IMR-90 (cell line): Measurements from ENCODE around the gene NDUFB10. TPM values are rescaled to one million over a fixed set of nuclear protein-coding genes. Genes with fewer than 3 reads are reported as not detected.

Source experiments
- ATAC-seq: fragments of 200-7000 bp; cut with Tn5 transposase; 2 replicates; pipeline ENCODE4 v1.9.1; 2020; ENCODE audit warnings: low read depth, mild to moderate bottlenecking, moderate library complexity
- BruUV-seq: library from RNA; stranded (reverse); fragments of 400-500 nt; replicated peaks from 2 replicates; lab custom pipeline; 2021; lab: Mats Ljungman, UMichigan
- CTCF ChIA-PET: fragments of 300-600 bp; formaldehyde crosslinking; extraction: SDS; loops from one replicate; lab custom pipeline; 2021; ENCODE audit warnings: antibody characterized with exemption; lab: Yijun Ruan, JAX
- POLR2A ChIA-PET: fragments of 300-600 bp; sonication (Branson Sonifier 250); formaldehyde crosslinking; loops from one replicate; lab custom pipeline; 2022; ENCODE audit warnings: antibody characterized with exemption; ENCODE audit not compliant: unreplicated experiment; lab: Charles Lee
- DNase-seq: peaks from one replicate; pipeline ENCODE4 v3.0.0; 2013
- H2AFZ ChIP-seq: replicated peaks from 2 replicates; pipeline ENCODE3; 2013; ENCODE audit warnings: low read length, mild to moderate bottlenecking; ENCODE audit not compliant: poor library complexity
- H2AK5ac ChIP-seq: 2 replicates; pipeline ENCODE4 v1.6.1; 2013; ENCODE audit warnings: low read depth, low read length, inconsistent platforms
- H2AK9ac ChIP-seq: replicated peaks from 2 replicates; pipeline ENCODE3; 2013; ENCODE audit warnings: mild to moderate bottlenecking, low read depth, low read length, moderate library complexity; ENCODE audit not compliant: poor library complexity
- H2BK120ac ChIP-seq: 2 replicates; pipeline ENCODE4 v1.6.1; 2013; ENCODE audit warnings: low read depth, low read length, inconsistent platforms
- H2BK15ac ChIP-seq: 3 replicates; pipeline ENCODE4 v1.6.1; 2013; ENCODE audit warnings: low read depth, low read length, inconsistent platforms
- H2BK20ac ChIP-seq: 2 replicates; pipeline ENCODE4 v1.6.1; 2013; ENCODE audit warnings: low read depth, mild to moderate bottlenecking, inconsistent platforms, low read length, moderate library complexity
- H2BK5ac ChIP-seq: 2 replicates; pipeline ENCODE4 v1.6.1; 2013; ENCODE audit warnings: mild to moderate bottlenecking, low read depth, low read length, inconsistent platforms; ENCODE audit not compliant: poor library complexity, severe bottlenecking
- H3K14ac ChIP-seq: replicated peaks from 2 replicates; pipeline ENCODE4 v1.6.1; 2013; ENCODE audit warnings: low read depth, low read length, inconsistent platforms
- H3K18ac ChIP-seq: 2 replicates; pipeline ENCODE4 v1.6.1; 2013; ENCODE audit warnings: low read depth, low read length, control low read depth
- H3K23ac ChIP-seq: 2 replicates; pipeline ENCODE4 v1.6.1; 2013; ENCODE audit warnings: low read depth, low read length, inconsistent platforms
- H3K27ac ChIP-seq: 2 replicates; pipeline ENCODE4 v1.5.1; 2013; ENCODE audit warnings: mild to moderate bottlenecking, control low read depth, low read length; ENCODE audit not compliant: insufficient read depth
- H3K27me3 ChIP-seq: 2 replicates; pipeline ENCODE4 v1.6.1; 2013; ENCODE audit warnings: low read length; ENCODE audit not compliant: control insufficient read depth, insufficient read depth
- H3K36me3 ChIP-seq: 2 replicates; pipeline ENCODE4 v1.6.1; 2013; ENCODE audit warnings: low read length, mixed read lengths; ENCODE audit not compliant: control insufficient read depth, insufficient read depth
- H3K4ac ChIP-seq: 2 replicates; pipeline ENCODE4 v1.6.1; 2013; ENCODE audit warnings: low read depth, low read length, inconsistent platforms
- H3K4me1 ChIP-seq: 2 replicates; pipeline ENCODE4 v1.6.1; 2013; ENCODE audit warnings: low read length, mixed read lengths; ENCODE audit not compliant: control insufficient read depth, insufficient read depth
- H3K4me2 ChIP-seq: 2 replicates; pipeline ENCODE4 v1.6.1; 2013; ENCODE audit warnings: low read depth, mild to moderate bottlenecking, control low read depth, low read length, moderate library complexity
- H3K4me3 ChIP-seq: 2 replicates; pipeline ENCODE4 v1.5.1; 2013; ENCODE audit warnings: low read depth, mild to moderate bottlenecking, control low read depth, low read length, moderate library complexity; ENCODE audit not compliant: insufficient read depth
- H3K56ac ChIP-seq: 2 replicates; pipeline ENCODE4 v1.6.1; 2013; ENCODE audit warnings: low read length, inconsistent platforms; ENCODE audit not compliant: insufficient read depth; ENCODE audit errors: extremely low read depth
- H3K79me1 ChIP-seq, 2 experiments: 2 replicates each; pipeline ENCODE4 v1.6.1; 2013; ENCODE audit warnings: low read length in 2 of 2, inconsistent platforms in 1 of 2, low read depth in 1 of 2
- H3K9ac ChIP-seq: 2 replicates; pipeline ENCODE4 v1.6.1; 2013; ENCODE audit warnings: low read depth, low read length, control low read depth
- H3K9me1 ChIP-seq: 2 replicates; pipeline ENCODE4 v1.6.1; 2013; ENCODE audit warnings: low read length, inconsistent platforms; ENCODE audit not compliant: insufficient read depth
- H3K9me3 ChIP-seq: 2 replicates; pipeline ENCODE4 v1.6.1; 2013; ENCODE audit warnings: low read length; ENCODE audit not compliant: control insufficient read depth, insufficient read depth
- H4K20me1 ChIP-seq: 2 replicates; pipeline ENCODE4 v1.6.1; 2013; ENCODE audit warnings: low read length, inconsistent platforms; ENCODE audit not compliant: insufficient read depth
- H4K5ac ChIP-seq: 2 replicates; pipeline ENCODE4 v1.6.1; 2013; ENCODE audit warnings: mild to moderate bottlenecking, low read depth, low read length, control low read depth
- H4K8ac ChIP-seq, 2 experiments: 2 replicates each; pipeline ENCODE4 v1.6.1; 2013; ENCODE audit warnings: low read depth in 2 of 2, low read length in 2 of 2, control low read depth in 1 of 2, inconsistent platforms in 1 of 2
- H4K91ac ChIP-seq: 2 replicates; pipeline ENCODE4 v1.6.1; 2013; ENCODE audit warnings: low read depth, low read length, inconsistent platforms; ENCODE audit not compliant: insufficient read depth
- BHLHE40 ChIP-seq: fragments of 150-350 bp; IDR thresholded peaks from 2 replicates; pipeline ENCODE4 v1.6.1; 2016; ENCODE audit warnings: mild to moderate bottlenecking, low read depth, low read length
- CEBPB ChIP-seq: IDR thresholded peaks from 2 replicates; pipeline ENCODE4 v1.6.1; 2012; ENCODE audit warnings: low read depth, low read length, improper control_type of control experiment
- FOS ChIP-seq: fragments of 150-350 bp; IDR thresholded peaks from 2 replicates; pipeline ENCODE4 v1.6.1; 2016; ENCODE audit warnings: low read depth, low read length
- MAFK ChIP-seq: IDR thresholded peaks from 2 replicates; pipeline ENCODE4 v1.6.1; 2012; ENCODE audit warnings: low read depth, low read length, improper control_type of control experiment
- MAZ ChIP-seq: IDR thresholded peaks from 2 replicates; pipeline ENCODE4 v1.6.1; 2012; ENCODE audit warnings: low read depth, mild to moderate bottlenecking, low read length, improper control_type of control experiment, moderate library complexity, borderline replicate concordance
- MXI1 ChIP-seq: IDR thresholded peaks from 2 replicates; pipeline ENCODE4 v1.6.1; 2012; ENCODE audit warnings: low read depth, mild to moderate bottlenecking, low read length, moderate library complexity, borderline replicate concordance
- NFE2L2 ChIP-seq: fragments of 150-350 bp; IDR thresholded peaks from 2 replicates; pipeline ENCODE4 v1.6.1; 2016; ENCODE audit warnings: low read depth, mild to moderate bottlenecking, low read length
- RAD21 ChIP-seq: IDR thresholded peaks from 2 replicates; pipeline ENCODE4 v1.6.1; 2012; ENCODE audit warnings: low read length, improper control_type of control experiment
- RCOR1 ChIP-seq: IDR thresholded peaks from 2 replicates; pipeline ENCODE4 v1.6.1; 2012; ENCODE audit warnings: mild to moderate bottlenecking, low read length, improper control_type of control experiment; ENCODE audit not compliant: insufficient replicate concordance
- RFX5 ChIP-seq: IDR thresholded peaks from 2 replicates; pipeline ENCODE4 v1.8.0; 2012; ENCODE audit warnings: low read depth, mild to moderate bottlenecking, low read length, moderate library complexity
- SMC3 ChIP-seq: fragments of 150-350 bp; IDR thresholded peaks from 2 replicates; pipeline ENCODE4 v1.6.1; 2016; ENCODE audit warnings: low read depth, mild to moderate bottlenecking, antibody characterized with exemption, low read length, moderate library complexity
- WGBS, 2 experiments: methylation state at CpG; one replicate each; pipeline versions ENCODE4 v1.1.5 to v1.1.7; 2013; ENCODE audit warnings: missing lambda C conversion rate in 2 of 2; ENCODE audit not compliant: insufficient read length in 1 of 2; ENCODE audit errors: extremely low coverage in 2 of 2; 5-methylcytosine and 5-hydroxymethylcytosine counted together
- dilution Hi-C: fragments of 300-500 bp; cut with HindIII; formaldehyde crosslinking; loops from one replicate; pipeline ENCODE4 v1.14.3; 2018; ENCODE audit warnings: low sequenced_read_pairs; ENCODE audit not compliant: unreplicated experiment
- in situ Hi-C: fragments of 300-500 bp; cut with MboI; formaldehyde crosslinking; loops from 3 replicates; pipeline ENCODE4 v1.14.3; 2019; ENCODE audit warnings: low sequenced_read_pairs, inconsistent platforms, mixed read lengths
- intact Hi-C: fragments of 100-400 bp; cut with micrococcal nuclease; formaldehyde crosslinking; loops from 2 replicates; pipeline ENCODE4 v1.10.0; 2022
- polyA plus RNA-seq, 3 experiments: library from polyadenylated mRNA; depleted of rRNA; stranded (reverse); fragments of >200 nt; gene quantifications; 2 replicates each; pipeline ENCODE4 v1.2.3, GENCODE V29; 2012; ENCODE audit warnings: low replicate concordance in 1 of 3
- total RNA-seq: library from RNA; depleted of rRNA; stranded (reverse); fragments of >200 nt; gene quantifications from 2 replicates; pipeline ENCODE4 v1.2.3, GENCODE V29; 2012
- TF ChIP-seq, protein P1 (sequence below): fragments of 150-350 bp; IDR thresholded peaks from 2 replicates; pipeline ENCODE4 v1.6.1; 2016; ENCODE audit warnings: low read depth, mild to moderate bottlenecking, low read length, moderate library complexity, borderline replicate concordance
- TF ChIP-seq, protein P2 (sequence below): fragments of 150-350 bp; IDR thresholded peaks from 2 replicates; pipeline ENCODE4 v1.6.1; 2017; ENCODE audit warnings: mild to moderate bottlenecking, antibody characterized with exemption, low read length, low read depth

The NDUFB10 gene
- total and polyA plus RNA-seq, 2 of the 4 experiments (the other 2 are of a cell fraction) = 189 to 220 TPM

DNA sequence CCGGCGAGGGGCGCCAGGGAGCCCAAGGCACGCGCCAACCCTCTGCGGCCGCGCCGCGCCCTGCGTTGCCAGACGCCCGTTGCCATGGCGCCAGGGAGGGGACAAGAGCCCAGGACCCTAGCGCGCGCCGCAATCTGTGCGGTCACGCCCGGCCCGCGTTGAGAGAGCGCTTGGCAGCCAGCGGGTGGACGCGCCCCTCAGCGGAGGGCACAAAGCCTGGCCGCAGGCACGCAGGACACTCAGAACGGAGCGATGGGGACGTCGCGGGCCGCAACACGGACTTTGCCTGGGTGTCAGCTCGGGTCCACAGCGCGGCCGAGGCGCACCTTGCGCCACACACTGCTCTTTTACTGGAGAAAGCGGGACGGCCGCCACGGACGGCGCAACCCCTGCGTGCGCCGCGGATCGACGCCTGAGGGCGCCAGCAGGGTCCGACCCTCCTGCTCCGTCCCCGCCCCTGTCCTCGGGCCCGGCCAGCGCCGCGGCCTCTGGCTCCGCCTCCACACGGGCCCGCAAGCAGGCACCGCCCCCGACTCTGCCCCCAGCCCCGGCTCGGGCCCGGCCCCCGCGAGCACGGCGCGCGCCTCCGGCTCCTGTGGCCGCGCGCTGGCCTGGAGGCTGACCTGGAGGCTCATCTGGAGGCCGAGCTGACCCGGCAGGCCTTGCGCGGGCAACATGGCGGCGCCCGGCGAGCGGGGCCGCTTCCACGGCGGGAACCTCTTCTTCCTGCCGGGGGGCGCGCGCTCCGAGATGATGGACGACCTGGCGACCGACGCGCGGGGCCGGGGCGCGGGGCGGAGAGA, 24.4 kb downstream of the NDUFB10 start, which contains the start of gene GFER:
Gene GFER (plus strand): TSS at position 650 of the 803 bp plus-strand sequence. CDS start 26 bp downstream, at position 676.
- POLR2A ChIA-PET = no interaction called here
- peaks cover 31% of the 10 kb centered on the region; the same call in 1 of the 2 replicates for H3K27me3 ChIP-seq
- peak within 1 kb of the TSS; percentile 39 for H4K91ac ChIP-seq
- peak within 1 kb of the TSS; percentile 22; the same call in 1 of the 2 replicates for H4K5ac ChIP-seq
- H3K4me1 ChIP-seq = peaks cover 8% of the 10 kb centered on the region
- H3K4ac ChIP-seq = peak within 1 kb of the TSS; percentile 30
- peaks cover 19% of the 10 kb centered on the region for H3K36me3 ChIP-seq
- H2AK5ac ChIP-seq = peak within 1 kb of the TSS; percentile 34
- intact Hi-C loops (no loop called here), dilution Hi-C loops (no loop called here), in situ Hi-C loops (no loop called here)
- H3K9ac ChIP-seq = peak within 1 kb of the TSS; percentile 71
- H3K56ac ChIP-seq = peak within 1 kb of the TSS; percentile 65
- peak within 1 kb of the TSS; percentile 94 for H2AFZ ChIP-seq
- H3K27ac ChIP-seq = peak within 1 kb of the TSS; percentile 30
- H3K9me3 ChIP-seq = no peaks in the 10 kb centered on the region
- peak within 1 kb of the TSS; percentile 92 for H3K4me2 ChIP-seq
- ATAC-seq (peak; percentile 97), DNase-seq (peak; percentile 93)
- peak within 1 kb of the TSS; percentile 95 for H2AK9ac ChIP-seq
- H4K20me1 ChIP-seq = no peaks in the 10 kb centered on the region; the same call in none of the 2 replicates
- H3K4me3 ChIP-seq = peak within 1 kb of the TSS; percentile 76
- H2BK5ac ChIP-seq = peak within 1 kb of the TSS; percentile 14
- peak within 1 kb of the TSS; percentile 85 for H3K14ac ChIP-seq
- peaks cover 21 to 29% of the 10 kb centered on the region in 2 experiments for H3K79me1 ChIP-seq
- H3K18ac ChIP-seq = no peak within 1 kb of the TSS
- no peak within 1 kb of the TSS for H2BK20ac ChIP-seq
- H3K23ac ChIP-seq = peak within 1 kb of the TSS; percentile 89
- WGBS, 2 experiments = 1% methylated on average over 69 of the region's 109 CpGs; no CpG with 5 or more reads in 1 of the 2 experiments
- CTCF ChIA-PET = interaction anchor here (0.8 kb wide), 1 partner anchor 20 kb away, joined by 3 read pairs; no protein-coding TSS in a partner anchor
- H3K9me1 ChIP-seq = peaks cover 9% of the 10 kb centered on the region
- no TSS peak for BruUV-seq
- H2BK15ac ChIP-seq = no peak within 1 kb of the TSS
- H4K8ac ChIP-seq = peak within 1 kb of the TSS; percentile 29 to 54; a peak in 3 of 4 replicates
- no peak within 1 kb of the TSS for H2BK120ac ChIP-seq
- no peak for TF ChIP-seq FOS
- TF ChIP-seq BHLHE40 = peak; percentile 61
- no peak for TF ChIP-seq RCOR1
- peak; percentile 26; the same call in 1 of the 2 replicates for TF ChIP-seq SMC3
- TF ChIP-seq RFX5 = no peak
- TF ChIP-seq MXI1 = no peak; the same call in 1 of the 2 replicates
- no peak for TF ChIP-seq NFE2L2
- TF ChIP-seq, protein P1, sequence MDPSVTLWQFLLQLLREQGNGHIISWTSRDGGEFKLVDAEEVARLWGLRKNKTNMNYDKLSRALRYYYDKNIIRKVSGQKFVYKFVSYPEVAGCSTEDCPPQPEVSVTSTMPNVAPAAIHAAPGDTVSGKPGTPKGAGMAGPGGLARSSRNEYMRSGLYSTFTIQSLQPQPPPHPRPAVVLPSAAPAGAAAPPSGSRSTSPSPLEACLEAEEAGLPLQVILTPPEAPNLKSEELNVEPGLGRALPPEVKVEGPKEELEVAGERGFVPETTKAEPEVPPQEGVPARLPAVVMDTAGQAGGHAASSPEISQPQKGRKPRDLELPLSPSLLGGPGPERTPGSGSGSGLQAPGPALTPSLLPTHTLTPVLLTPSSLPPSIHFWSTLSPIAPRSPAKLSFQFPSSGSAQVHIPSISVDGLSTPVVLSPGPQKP = no peak
- TF ChIP-seq RAD21 = peak; percentile 7; the same call in 1 of the 2 replicates
- TF ChIP-seq CEBPB = peak; percentile 42; the same call in 1 of the 2 replicates
- no peak for TF ChIP-seq MAFK
- peak; percentile 93; the same call in 1 of the 2 replicates for TF ChIP-seq MAZ
- TF ChIP-seq, protein P2, sequence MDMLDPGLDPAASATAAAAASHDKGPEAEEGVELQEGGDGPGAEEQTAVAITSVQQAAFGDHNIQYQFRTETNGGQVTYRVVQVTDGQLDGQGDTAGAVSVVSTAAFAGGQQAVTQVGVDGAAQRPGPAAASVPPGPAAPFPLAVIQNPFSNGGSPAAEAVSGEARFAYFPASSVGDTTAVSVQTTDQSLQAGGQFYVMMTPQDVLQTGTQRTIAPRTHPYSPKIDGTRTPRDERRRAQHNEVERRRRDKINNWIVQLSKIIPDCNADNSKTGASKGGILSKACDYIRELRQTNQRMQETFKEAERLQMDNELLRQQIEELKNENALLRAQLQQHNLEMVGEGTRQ = no peak
